Calu3 (cell line): ENCODE results near the gene HELZ. TPM values are rescaled to one million over a fixed set of nuclear protein-coding genes. Genes with fewer than 3 reads are reported as not detected.

Experiments
- BruUV-seq: library from RNA; stranded (reverse); fragments of 400-500 nt; replicated peaks from 2 replicates; lab custom pipeline; 2021; lab: Mats Ljungman, UMichigan
- CTCF ChIA-PET: fragments of 300-600 bp; sonication (Branson Sonifier 250); formaldehyde crosslinking; loops from one replicate; lab custom pipeline; 2022; ENCODE audit warnings: antibody characterized with exemption; lab: Charles Lee
- DNase-seq: peaks from one replicate; pipeline ENCODE4 v3.0.0; 2022
- H3K27ac Mint-ChIP-seq: one replicate; pipeline ENCODE4 v1.8.0; 2022; ENCODE audit warnings: mixed read lengths; ENCODE audit not compliant: unreplicated experiment
- H3K27me3 Mint-ChIP-seq: one replicate; pipeline ENCODE4 v1.8.0; 2022; ENCODE audit warnings: mixed read lengths; ENCODE audit not compliant: unreplicated experiment
- H3K36me3 Mint-ChIP-seq: one replicate; pipeline ENCODE4 v1.8.0; 2022; ENCODE audit warnings: mild to moderate bottlenecking, moderate library complexity, mixed read lengths; ENCODE audit not compliant: insufficient read depth, unreplicated experiment
- H3K4me1 Mint-ChIP-seq: one replicate; pipeline ENCODE4 v1.8.0; 2022; ENCODE audit warnings: mild to moderate bottlenecking, low read depth, mixed read lengths; ENCODE audit not compliant: unreplicated experiment
- H3K4me3 Mint-ChIP-seq: one replicate; pipeline ENCODE4 v1.8.0; 2022; ENCODE audit warnings: mild to moderate bottlenecking, low read depth, moderate library complexity, mixed read lengths; ENCODE audit not compliant: unreplicated experiment
- H3K9me3 Mint-ChIP-seq: one replicate; pipeline ENCODE4 v1.8.0; 2022; ENCODE audit warnings: low read depth, mixed read lengths; ENCODE audit not compliant: unreplicated experiment
- CTCF ChIP-seq: fragments of 200-600 bp; IDR thresholded peaks from one replicate; pipeline ENCODE4 v1.8.0; 2022; ENCODE audit warnings: antibody characterized with exemption; ENCODE audit not compliant: unreplicated experiment
- intact Hi-C: fragments of 100-400 bp; cut with micrococcal nuclease; formaldehyde crosslinking; loops from one replicate; pipeline ENCODE4 v1.10.0; 2022; ENCODE audit not compliant: unreplicated experiment
- total RNA-seq: library from RNA; stranded (reverse); gene quantifications from 2 replicates; pipeline ENCODE4 v1.2.3, GENCODE V29; 2022

Gene HELZ
- total RNA-seq, 1 experiment from 2014 or later: 60.8 TPM

- Mint-ChIP-seq H3K4me1 (peaks cover 17% of the 10 kb centered on the region), H3K4me3 (no peak overlapping the region), H3K9me3 (no peaks in the 10 kb centered on the region), H3K27ac (no peak overlapping the region), H3K36me3 (no peaks in the 10 kb centered on the region), H3K27me3 (no peaks in the 10 kb centered on the region)
- no TSS peak for BruUV-seq
- intact Hi-C loops: no loop called here
- TF ChIP-seq CTCF: no peak
- DNase-seq: no peak
- CTCF ChIA-PET: no interaction called here
These were observed 58.2 kb downstream of the HELZ start for GRCh38 chr17:67186782-67187181.

- DNase-seq: no peak
- intact Hi-C loops: no loop called here
- H3K36me3 Mint-ChIP-seq: no peaks in the 10 kb centered on the region
- BruUV-seq: no TSS peak
- TF ChIP-seq CTCF: no peak
- peaks cover 21% of the 10 kb centered on the region for H3K4me1 Mint-ChIP-seq
- H3K27me3 Mint-ChIP-seq: no peaks in the 10 kb centered on the region
- no peaks in the 10 kb centered on the region for H3K9me3 Mint-ChIP-seq
- H3K4me3 Mint-ChIP-seq: no peak overlapping the region
- no peak overlapping the region for H3K27ac Mint-ChIP-seq
- CTCF ChIA-PET: no interaction called here
These were observed 61.5 kb downstream of the HELZ start for GRCh38 chr17:67183531-67183930.

GRCh38 chr17:67181825-67182224 is 63.2 kb downstream of the HELZ start:
- no TSS peak for BruUV-seq
- CTCF ChIA-PET: no interaction called here
- Mint-ChIP-seq H3K27ac (no peak overlapping the region), H3K9me3 (no peaks in the 10 kb centered on the region), H3K4me3 (no peak overlapping the region), H3K4me1 (peaks cover 21% of the 10 kb centered on the region), H3K27me3 (no peaks in the 10 kb centered on the region), H3K36me3 (no peaks in the 10 kb centered on the region)
- DNase-seq: no peak
- intact Hi-C loops: no loop called here
- no peak for TF ChIP-seq CTCF

- Mint-ChIP-seq H3K4me3 (no peak overlapping the region), H3K9me3 (no peaks in the 10 kb centered on the region), H3K27ac (no peak overlapping the region), H3K4me1 (peaks cover 21% of the 10 kb centered on the region), H3K27me3 (no peaks in the 10 kb centered on the region), H3K36me3 (no peaks in the 10 kb centered on the region)
- CTCF ChIA-PET: interaction anchor here (0.8 kb wide), 1 partner anchor 22 kb away, joined by 3 read pairs; no protein-coding TSS in a partner anchor
- TF ChIP-seq CTCF: no peak
- DNase-seq: no peak
- intact Hi-C loops: no loop called here
- BruUV-seq: no TSS peak
These were observed 64.7 kb downstream of the HELZ start for GRCh38 chr17:67180275-67180674.
